AG04450 (cell line): Measurements from ENCODE around the gene ZNF580. TPM values are rescaled to one million over a fixed set of nuclear protein-coding genes. Genes with fewer than 3 reads are reported as not detected.

Experiments
- CTCF ChIA-PET: fragments of 300-600, 350-600 bp; formaldehyde crosslinking; extraction: SDS; loops from one replicate; lab custom pipeline; 2022; ENCODE audit warnings: antibody characterized with exemption, inconsistent platforms; lab: Charles Lee
- POLR2A ChIA-PET: fragments of 350-600 bp; formaldehyde crosslinking; extraction: SDS; loops from one replicate; lab custom pipeline; 2021; ENCODE audit warnings: antibody characterized with exemption, inconsistent platforms; lab: Yijun Ruan, JAX
- DNase-seq: peaks from one replicate; pipeline ENCODE4 v3.0.0-alpha.2; 2011; ENCODE audit warnings: low read depth, low spot score
- H3K27ac ChIP-seq: one replicate; pipeline ENCODE4 v1.5.1; 2012; ENCODE audit warnings: low read depth, low read length, control low read depth
- H3K27me3 ChIP-seq: one replicate; pipeline ENCODE4 v1.6.0; 2012; ENCODE audit warnings: low read length; ENCODE audit not compliant: control insufficient read depth, insufficient read depth
- H3K4me3 ChIP-seq: 2 replicates; pipeline ENCODE4 v1.5.1; 2011; ENCODE audit warnings: mild to moderate bottlenecking, low read depth, low read length, control low read depth
- H3K9me3 ChIP-seq: 2 replicates; pipeline ENCODE4 v1.5.1; 2012; ENCODE audit warnings: low read length; ENCODE audit not compliant: control insufficient read depth, insufficient read depth
- CTCF ChIP-seq: IDR thresholded peaks from 2 replicates; pipeline ENCODE4 v1.5.1; 2011; ENCODE audit warnings: low read depth, low read length, control low read depth, inconsistent platforms
- polyA plus RNA-seq: library from polyadenylated mRNA; depleted of rRNA; stranded (reverse); fragments of >200 nt; gene quantifications from 2 replicates; pipeline ENCODE4 v1.2.3, GENCODE V29; 2011

Gene ZNF580
- polyA plus RNA-seq, 1 experiment: 7.3 TPM

- Histone ChIP-seq H3K27me3 (no peaks in the 10 kb centered on the region), H3K9me3 (peaks cover 16% of the 10 kb centered on the region; the same call in 1 of the 2 replicates), H3K4me3 (peak overlapping the region; percentile 87), H3K27ac (no peak overlapping the region)
- ChIA-PET CTCF (interaction anchor here (0.5 to 1.2 kb wide), 2 partner anchors 15 to 32 kb away, joined by 3 read pairs; no protein-coding TSS in a partner anchor), POLR2A (no interaction called here)
- TF ChIP-seq CTCF: no peak
- DNase-seq: no peak
Measured at GRCh38 chr19:55601084-55601483, 39.7 kb upstream of the ZNF580 start.

- TF ChIP-seq CTCF: no peak
- Histone ChIP-seq H3K4me3 (no peak overlapping the region), H3K9me3 (peaks cover 16% of the 10 kb centered on the region; the same call in 1 of the 2 replicates), H3K27ac (no peak overlapping the region), H3K27me3 (no peaks in the 10 kb centered on the region)
- DNase-seq: no peak
- ChIA-PET POLR2A (no interaction called here), CTCF (interaction anchor here (0.5 kb wide), 1 partner anchor 574 kb away, joined by 4 read pairs; the partner anchor contains the start of gene GALP)
Measured at GRCh38 chr19:55602104-55603001, 38.4 kb upstream of the ZNF580 start.

- TF ChIP-seq CTCF: no peak
- H3K4me3 ChIP-seq: no peak overlapping the region
- H3K9me3 ChIP-seq: peaks cover 13% of the 10 kb centered on the region; the same call in 1 of the 2 replicates
- CTCF ChIA-PET: no interaction called here
- H3K27ac ChIP-seq: no peak overlapping the region
- POLR2A ChIA-PET: no interaction called here
- H3K27me3 ChIP-seq: no peaks in the 10 kb centered on the region
- DNase-seq: no peak
Measured at GRCh38 chr19:55603115-55603514, 37.7 kb upstream of the ZNF580 start.

- no peak for TF ChIP-seq CTCF
- no peak overlapping the region for H3K4me3 ChIP-seq
- ChIA-PET POLR2A (interaction anchor here (0.6 to 1.2 kb wide), 2 partner anchors 27 to 31 kb away, joined by 5 to 10 read pairs; no protein-coding TSS in a partner anchor), CTCF (interaction anchor here (3.8 kb wide), 1 partner anchor 136 kb away, joined by 17 read pairs; no protein-coding TSS in a partner anchor)
- no peak for DNase-seq
- H3K27me3 ChIP-seq: no peaks in the 10 kb centered on the region
- H3K27ac ChIP-seq: peak overlapping the region; percentile 88
- H3K9me3 ChIP-seq: peaks cover 13% of the 10 kb centered on the region; the same call in 1 of the 2 replicates
Measured at GRCh38 chr19:55603581-55604292, 37.1 kb upstream of the ZNF580 start.
